ENCODE results near the gene PLXNB2.
A peak's percentile ranks its signal among the peaks of the same experiment; 100 is the strongest.
"Not testable (repeated sequence)": the region's sequence is repeated elsewhere in the genome, so short reads cannot be mapped to it uniquely, and the experiment has no call there.

The PLXNB2 gene

GRCh38 chr22:50326956-50327710 is 19.7 kb upstream of the PLXNB2 start, which contains the start of gene DENND6B:
TSS of gene DENND6B (minus strand) at chr22:50327012. CDS start at chr22:50326988, 24 bp downstream.
- DNase-seq (ENCODE audit: low spot score): peak; percentile 62

- DNase-seq (ENCODE audit: low spot score): no peak
Observed at GRCh38 chr22:50326225-50326955, 18.9 kb upstream of the PLXNB2 start.

- DNase-seq (ENCODE audit: low spot score): no peak
Observed at GRCh38 chr22:50325444-50326224, 18.2 kb upstream of the PLXNB2 start.

GRCh38 chr22:50323900-50324299 is 16.5 kb upstream of the PLXNB2 start:
- no peak for DNase-seq (ENCODE audit: low spot score)

- not testable (repeated sequence) for DNase-seq (ENCODE audit: low spot score)
Observed at GRCh38 chr22:50322382-50323104, 15.1 kb upstream of the PLXNB2 start.

- no peak for DNase-seq (ENCODE audit: low spot score)
Observed at GRCh38 chr22:50320671-50321325, 13.4 kb upstream of the PLXNB2 start.

- no peak for DNase-seq (ENCODE audit: low spot score)
Observed at GRCh38 chr22:50320116-50320515, 12.7 kb upstream of the PLXNB2 start.

- DNase-seq (ENCODE audit: low spot score): no peak
Observed at GRCh38 chr22:50319503-50319951, 12.1 kb upstream of the PLXNB2 start.

GRCh38 chr22:50318698-50319411 is 11.4 kb upstream of the PLXNB2 start:
- DNase-seq (ENCODE audit: low spot score): no peak

GRCh38 chr22:50318356-50318697 is 10.9 kb upstream of the PLXNB2 start:
- no peak for DNase-seq (ENCODE audit: low spot score)

GRCh38 chr22:50317674-50318073 is 10.2 kb upstream of the PLXNB2 start:
- no peak for DNase-seq (ENCODE audit: low spot score)

- no peak for DNase-seq (ENCODE audit: low spot score)
Observed at GRCh38 chr22:50317178-50317577, 9.7 kb upstream of the PLXNB2 start.

- no peak for DNase-seq (ENCODE audit: low spot score)
Observed at GRCh38 chr22:50316114-50317065, 8.9 kb upstream of the PLXNB2 start.

- no peak for DNase-seq (ENCODE audit: low spot score)
Observed at GRCh38 chr22:50315289-50316113, 8.1 kb upstream of the PLXNB2 start.

GRCh38 chr22:50314455-50315288 is 7.2 kb upstream of the PLXNB2 start:
- peak; percentile 71 for DNase-seq (ENCODE audit: low spot score)

GRCh38 chr22:50314081-50314454 is 6.6 kb upstream of the PLXNB2 start:
- DNase-seq (ENCODE audit: low spot score): no peak

GRCh38 chr22:50313600-50313999 is 6.2 kb upstream of the PLXNB2 start:
- DNase-seq (ENCODE audit: low spot score): no peak

- DNase-seq (ENCODE audit: low spot score): no peak
Observed at GRCh38 chr22:50313021-50313420, 5.6 kb upstream of the PLXNB2 start.
